HepG2 (cell line): ENCODE measurements around the gene TXNRD1.

Experiments used
- CAMTA2 ChIP-seq: sonication (generic); formaldehyde crosslinking; IDR thresholded peaks from 2 replicates; pipeline ENCODE4 v1.4.0; 2020; ENCODE audit warnings: mild to moderate bottlenecking, missing genetic modification reagents, borderline replicate concordance
- ELF4 ChIP-seq: sonication (generic); formaldehyde crosslinking; IDR thresholded peaks from 2 replicates; pipeline ENCODE4 v1.5.0; 2020; ENCODE audit warnings: missing genetic modification reagents, mild to moderate bottlenecking, moderate library complexity, borderline replicate concordance
- EP300 ChIP-seq, 3 experiments: sonication (generic) in 1 of 3; formaldehyde crosslinking in 1 of 3; IDR thresholded peaks; 2 replicates each; pipeline versions ENCODE4 v1.5.1 to v1.6.1; 2011 to 2020; ENCODE audit warnings: low read depth in 2 of 3, low read length in 2 of 3, borderline replicate concordance in 1 of 3, improper control_type of control experiment in 1 of 3, mild to moderate bottlenecking in 1 of 3, missing genetic modification reagents in 1 of 3, moderate library complexity in 1 of 3
- NFYB ChIP-seq: sonication (generic); formaldehyde crosslinking; IDR thresholded peaks from 2 replicates; pipeline ENCODE4 v1.4.0; 2020; ENCODE audit warnings: missing genetic modification reagents
- POLR2AphosphoS5 ChIP-seq: IDR thresholded peaks from 2 replicates; pipeline ENCODE4 v1.6.1; 2012; ENCODE audit warnings: low read depth, low read length
- ZNF124 ChIP-seq: sonication (generic); formaldehyde crosslinking; IDR thresholded peaks from 2 replicates; pipeline ENCODE4 v1.4.0; 2020; ENCODE audit warnings: missing genetic modification reagents
- ZNF652 ChIP-seq: IDR thresholded peaks from 2 replicates; pipeline ENCODE4 v1.6.1; 2016; ENCODE audit warnings: low read depth, borderline replicate concordance
- ZNF768 ChIP-seq: sonication (generic); formaldehyde crosslinking; IDR thresholded peaks from 2 replicates; pipeline ENCODE4 v1.4.0; 2020; ENCODE audit warnings: missing genetic modification reagents
- ZNF773 ChIP-seq: sonication (generic); formaldehyde crosslinking; IDR thresholded peaks from 2 replicates; pipeline ENCODE4 v1.4.0; 2020; ENCODE audit warnings: missing genetic modification reagents, borderline replicate concordance
- TF ChIP-seq, protein P1 (sequence below): sonication (generic); formaldehyde crosslinking; IDR thresholded peaks from 2 replicates; pipeline ENCODE4 v1.8.1; 2023; ENCODE audit warnings: mild to moderate bottlenecking, missing genetic modification reagents, borderline replicate concordance
- TF ChIP-seq, protein P2 (sequence below): sonication (generic); formaldehyde crosslinking; IDR thresholded peaks from 2 replicates; pipeline ENCODE4 v1.5.0; 2020; ENCODE audit warnings: missing genetic modification reagents
- TF ChIP-seq, protein P3 (sequence below): sonication (generic); formaldehyde crosslinking; IDR thresholded peaks from 2 replicates; pipeline ENCODE4 v1.4.0; 2020; ENCODE audit warnings: missing genetic modification reagents

DNA sequence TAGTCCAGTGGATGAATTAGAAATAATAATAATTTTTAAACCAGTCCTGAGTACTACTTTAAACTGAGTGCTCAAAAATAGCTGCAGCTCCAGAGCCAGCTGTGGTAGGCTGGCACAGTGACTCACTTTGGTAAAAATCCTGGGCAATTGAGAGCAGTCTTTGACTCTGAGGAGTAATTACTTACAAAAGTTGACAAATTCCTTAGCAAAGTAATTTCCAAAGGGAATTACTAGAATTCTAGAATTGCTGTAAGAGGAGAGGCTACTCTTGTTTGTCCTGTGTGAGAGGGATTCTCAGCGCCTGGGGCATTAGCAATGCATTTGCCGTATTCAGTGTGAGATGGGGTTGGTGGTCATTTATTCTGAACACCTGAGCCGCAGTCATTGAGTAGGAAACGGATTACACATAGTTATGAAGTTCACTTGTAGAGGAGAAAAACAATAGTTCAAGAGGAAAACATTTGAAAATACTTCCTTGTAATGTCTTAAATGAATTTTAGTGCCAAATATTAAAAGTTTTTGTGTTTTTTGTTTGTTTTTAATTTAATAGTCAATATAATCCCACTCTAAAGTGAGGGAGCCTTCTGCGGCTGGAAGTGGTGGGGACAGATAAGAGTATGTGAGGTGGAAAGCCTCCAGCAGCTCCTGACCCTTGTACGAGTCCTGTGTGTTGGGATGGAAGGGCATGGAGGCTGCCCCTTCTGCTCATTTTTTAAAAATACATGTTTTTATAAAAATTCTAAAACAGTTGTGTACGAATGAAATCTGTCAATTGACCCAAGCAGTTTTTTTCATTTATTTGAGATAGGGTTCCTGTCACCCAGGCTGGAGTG is 129.9 kb downstream of the TXNRD1 start:
- TF ChIP-seq ZNF652 (no peak), CAMTA2 (CRISPR knock-in tag) (no peak), ZNF773 (CRISPR knock-in tag) (no peak), ELF4 (CRISPR knock-in tag) (no peak), NFYB (CRISPR knock-in tag) (no peak), EP300 (IDR thresholded peaks at IDR 0.05; ENCODE audit: low read depth in 2 of 2, low read length in 2 of 2) (no peak), EP300 (CRISPR knock-in tag; IDR thresholded peaks at IDR 0.05; ENCODE audit: borderline replicate concordance) (no peak), POLR2AphosphoS5 (no peak), ZNF124 (CRISPR knock-in tag) (no peak), ZNF768 (CRISPR knock-in tag) (no peak)
- TF ChIP-seq, protein P1, sequence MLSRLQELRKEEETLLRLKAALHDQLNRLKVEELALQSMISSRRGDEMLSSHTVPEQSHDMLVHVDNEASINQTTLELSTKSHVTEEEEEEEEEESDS (CRISPR knock-in tag) = no peak
- TF ChIP-seq, protein P2, sequence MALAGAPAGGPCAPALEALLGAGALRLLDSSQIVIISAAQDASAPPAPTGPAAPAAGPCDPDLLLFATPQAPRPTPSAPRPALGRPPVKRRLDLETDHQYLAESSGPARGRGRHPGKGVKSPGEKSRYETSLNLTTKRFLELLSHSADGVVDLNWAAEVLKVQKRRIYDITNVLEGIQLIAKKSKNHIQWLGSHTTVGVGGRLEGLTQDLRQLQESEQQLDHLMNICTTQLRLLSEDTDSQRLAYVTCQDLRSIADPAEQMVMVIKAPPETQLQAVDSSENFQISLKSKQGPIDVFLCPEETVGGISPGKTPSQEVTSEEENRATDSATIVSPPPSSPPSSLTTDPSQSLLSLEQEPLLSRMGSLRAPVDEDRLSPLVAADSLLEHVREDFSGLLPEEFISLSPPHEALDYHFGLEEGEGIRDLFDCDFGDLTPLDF (CRISPR knock-in tag) = no peak
- TF ChIP-seq, protein P3, sequence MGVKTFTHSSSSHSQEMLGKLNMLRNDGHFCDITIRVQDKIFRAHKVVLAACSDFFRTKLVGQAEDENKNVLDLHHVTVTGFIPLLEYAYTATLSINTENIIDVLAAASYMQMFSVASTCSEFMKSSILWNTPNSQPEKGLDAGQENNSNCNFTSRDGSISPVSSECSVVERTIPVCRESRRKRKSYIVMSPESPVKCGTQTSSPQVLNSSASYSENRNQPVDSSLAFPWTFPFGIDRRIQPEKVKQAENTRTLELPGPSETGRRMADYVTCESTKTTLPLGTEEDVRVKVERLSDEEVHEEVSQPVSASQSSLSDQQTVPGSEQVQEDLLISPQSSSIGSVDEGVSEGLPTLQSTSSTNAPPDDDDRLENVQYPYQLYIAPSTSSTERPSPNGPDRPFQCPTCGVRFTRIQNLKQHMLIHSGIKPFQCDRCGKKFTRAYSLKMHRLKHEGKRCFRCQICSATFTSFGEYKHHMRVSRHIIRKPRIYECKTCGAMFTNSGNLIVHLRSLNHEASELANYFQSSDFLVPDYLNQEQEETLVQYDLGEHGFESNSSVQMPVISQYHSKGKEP (CRISPR knock-in tag) = no peak
